ENCODE results near the gene IFNAR1.

DNA sequence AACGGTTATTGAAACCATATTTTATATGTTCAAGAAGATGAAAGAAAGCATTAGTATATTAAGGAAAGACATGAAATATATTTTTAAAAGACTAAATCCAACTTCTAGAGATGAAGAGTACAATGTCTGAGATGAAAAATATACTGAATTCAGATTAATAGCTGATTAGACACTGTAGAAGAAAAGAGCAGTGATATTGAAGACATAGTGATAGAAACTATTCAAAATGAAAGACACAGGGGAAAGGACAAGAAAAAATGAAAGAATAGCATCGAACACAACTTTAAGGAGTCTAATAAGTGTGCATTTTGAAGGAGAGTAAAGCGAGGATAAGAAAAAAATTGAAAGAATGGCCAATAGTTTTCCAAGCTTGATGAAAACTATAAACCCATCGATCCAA lies 11.2 kb upstream of the IFNAR1 start:
- TF ChIP-seq EZH2phosphoT487 (IDR thresholded peaks at IDR 0.05; ENCODE audit: insufficient read depth, low read depth) (no peak), EZH2 (IDR thresholded peaks at IDR 0.05; ENCODE audit: insufficient read depth, poor library complexity, severe bottlenecking) (no peak)
